Right lobe of liver (tissue), 6 donors: ENCODE data around the gene TTC12. TPM values are rescaled to one million over a fixed set of nuclear protein-coding genes. Genes with fewer than 3 reads are reported as not detected.

Experiments used
- ATAC-seq, 4 donors: fragments of 200-7000 bp; cut with Tn5 transposase; one replicate each; pipeline ENCODE4 v1.9.1; 2020; ENCODE audit warnings: mild to moderate bottlenecking in 4 of 4, moderate library complexity in 4 of 4
- DNase-seq, 3 donors: peaks; one replicate each; pipeline ENCODE4 v3.0.0-alpha.2; 2020
- H3K27ac ChIP-seq, 3 donors: fragments of 200-600 bp; one replicate each; pipeline ENCODE4 v1.8.0; 2022
- H3K27me3 ChIP-seq, 2 donors: fragments of 200-600 bp; one replicate each; pipeline ENCODE4 v1.8.0; 2022
- H3K36me3 ChIP-seq, 4 donors: fragments of 200-600 bp; sonication (generic) in 1 of 4; one replicate each; pipeline versions ENCODE4 v1.5.1 to v1.8.0; 2017 to 2022; ENCODE audit warnings: control low read depth in 1 of 4
- H3K4me1 ChIP-seq, 4 donors: fragments of 200-600 bp; sonication (generic) in 1 of 4; one replicate each; pipeline versions ENCODE4 v1.5.1 to v1.8.0; 2017 to 2022; ENCODE audit warnings: control low read depth in 1 of 4
- H3K4me3 ChIP-seq, 3 donors: fragments of 200-600 bp; one replicate each; pipeline ENCODE4 v1.8.0; 2022
- H3K9me3 ChIP-seq, 4 donors: fragments of 200-600 bp; sonication (generic) in 1 of 4; one replicate each; pipeline versions ENCODE4 v1.5.1 to v1.8.0; 2017 to 2022; ENCODE audit warnings: control low read depth in 1 of 4
- POLR2A ChIP-seq: fragments of 450-650 bp; IDR thresholded peaks from one replicate; pipeline ENCODE4 v1.6.1; 2017; ENCODE audit warnings: antibody characterized with exemption, mild to moderate bottlenecking
- WGBS: methylation state at CpG from one replicate; pipeline ENCODE4 v1.1.6; 2018; ENCODE audit warnings: low coverage, low lambda C conversion rate; ENCODE audit not compliant: insufficient coverage; ENCODE audit errors: missing lambda C conversion rate; 5-methylcytosine and 5-hydroxymethylcytosine counted together
- intact Hi-C, 2 donors: fragments of 100-400 bp; cut with DNase I; formaldehyde crosslinking; loops; one replicate each; pipeline versions ENCODE4 v1.11.2 to v1.14.1; 2022
- total RNA-seq, 6 experiments: library from RNA; depleted of rRNA in 2 of 6; stranded (reverse); fragments of >200 nt in 2 of 6; fragmentation: NEBNext Ultra II Directional in 3 of 6; extraction: Animal tissue kit (Norgen Biotek cat#: 25700) in 3 of 6; gene quantifications; one replicate each; pipeline versions ENCODE4 v1.1.0 to v1.2.4, GENCODE V29; 2016 to 2023
- TF ChIP-seq, protein P1 (sequence below), 4 donors: fragments of 200-600 bp in 3 of 4; fragments of 450-650 bp in 1 of 4; IDR thresholded peaks; one replicate each; pipeline versions ENCODE4 v1.5.1 to v1.8.0; 2016 to 2022; ENCODE audit warnings: antibody characterized with exemption in 4 of 4, mild to moderate bottlenecking in 2 of 4
- donor health status: DM: no; HTN: yes; CAD: no.
- donor health status: DM: no; HTN: no; CAD: no.
- donor health status: DM: no; HTN: no; CAD: no.
- donor health status: DM: no; HTN: yes; CAD: no.
- donor health status: DM: no; HTN: yes; CAD: no.

TTC12 gene
- total RNA-seq, 6 experiments from 2014 or later: 5.1 to 8.9 (median 7.2) TPM

DNA sequence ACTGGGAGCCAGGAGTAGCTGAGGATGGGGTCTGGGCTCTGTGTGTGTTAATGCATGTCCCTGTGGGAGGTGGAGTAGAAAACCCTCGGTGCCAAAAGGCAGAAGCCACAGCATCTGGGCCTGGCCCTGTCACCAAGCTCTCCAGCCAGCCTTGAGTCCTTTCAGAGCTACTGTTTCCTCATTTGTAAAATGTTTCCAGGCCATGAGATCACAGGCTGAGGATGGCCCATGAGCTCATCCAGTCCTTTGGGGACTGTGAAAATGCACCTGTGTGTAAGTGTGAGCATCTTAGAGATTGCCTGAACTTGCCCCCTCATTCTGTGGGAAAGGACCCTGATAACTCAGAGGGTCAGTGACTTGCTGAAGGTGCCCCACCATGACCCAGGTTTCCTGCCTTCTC is 82.3 kb downstream of the TTC12 start:
- DNase-seq (no peak), ATAC-seq (no peak)
- intact Hi-C loops: no loop called here
- Histone ChIP-seq H3K36me3 (no peaks in the 10 kb centered on the region), H3K27ac (no peak overlapping the region), H3K4me1 (no peaks in the 10 kb centered on the region), H3K9me3 (no peaks in the 10 kb centered on the region), H3K27me3 (no peaks in the 10 kb centered on the region), H3K4me3 (no peak overlapping the region)
- TF ChIP-seq, protein P1, sequence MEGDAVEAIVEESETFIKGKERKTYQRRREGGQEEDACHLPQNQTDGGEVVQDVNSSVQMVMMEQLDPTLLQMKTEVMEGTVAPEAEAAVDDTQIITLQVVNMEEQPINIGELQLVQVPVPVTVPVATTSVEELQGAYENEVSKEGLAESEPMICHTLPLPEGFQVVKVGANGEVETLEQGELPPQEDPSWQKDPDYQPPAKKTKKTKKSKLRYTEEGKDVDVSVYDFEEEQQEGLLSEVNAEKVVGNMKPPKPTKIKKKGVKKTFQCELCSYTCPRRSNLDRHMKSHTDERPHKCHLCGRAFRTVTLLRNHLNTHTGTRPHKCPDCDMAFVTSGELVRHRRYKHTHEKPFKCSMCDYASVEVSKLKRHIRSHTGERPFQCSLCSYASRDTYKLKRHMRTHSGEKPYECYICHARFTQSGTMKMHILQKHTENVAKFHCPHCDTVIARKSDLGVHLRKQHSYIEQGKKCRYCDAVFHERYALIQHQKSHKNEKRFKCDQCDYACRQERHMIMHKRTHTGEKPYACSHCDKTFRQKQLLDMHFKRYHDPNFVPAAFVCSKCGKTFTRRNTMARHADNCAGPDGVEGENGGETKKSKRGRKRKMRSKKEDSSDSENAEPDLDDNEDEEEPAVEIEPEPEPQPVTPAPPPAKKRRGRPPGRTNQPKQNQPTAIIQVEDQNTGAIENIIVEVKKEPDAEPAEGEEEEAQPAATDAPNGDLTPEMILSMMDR (IDR thresholded peaks at IDR 0.05): no peak
- TF ChIP-seq POLR2A: no peak
- 20% methylated on average over 1 of the region's 1 CpG for WGBS

DNA sequence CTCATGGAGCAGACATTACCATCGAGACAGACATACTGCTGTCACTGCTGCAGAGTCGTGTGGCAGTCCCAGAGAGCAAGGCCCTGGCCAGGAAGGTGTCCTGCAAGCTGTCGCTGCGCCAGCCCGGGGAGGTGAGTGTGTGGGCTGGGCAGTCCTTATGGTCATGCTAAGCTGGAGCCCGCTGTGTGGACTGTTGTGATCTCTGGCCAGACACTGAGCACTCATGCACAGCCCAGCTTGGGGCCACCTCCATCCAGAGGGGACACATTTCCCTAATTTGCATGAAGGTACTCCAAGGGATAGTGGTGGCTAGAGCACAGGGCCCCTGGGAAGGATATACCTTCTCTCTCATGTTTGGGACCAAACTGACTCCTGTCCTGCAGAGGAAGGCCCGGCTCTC is 82.8 kb downstream of the TTC12 start:
- no peak for ATAC-seq
- Histone ChIP-seq H3K27me3 (no peaks in the 10 kb centered on the region), H3K4me1 (no peaks in the 10 kb centered on the region), H3K9me3 (no peaks in the 10 kb centered on the region), H3K36me3 (no peaks in the 10 kb centered on the region), H3K27ac (no peak overlapping the region), H3K4me3 (no peak overlapping the region)
- intact Hi-C loops: no loop called here
- no peak for DNase-seq
- WGBS: 80% methylated on average over 4 of the region's 7 CpGs
- TF ChIP-seq POLR2A: no peak
- TF ChIP-seq, protein P1 (IDR thresholded peaks at IDR 0.05): no peak

DNA sequence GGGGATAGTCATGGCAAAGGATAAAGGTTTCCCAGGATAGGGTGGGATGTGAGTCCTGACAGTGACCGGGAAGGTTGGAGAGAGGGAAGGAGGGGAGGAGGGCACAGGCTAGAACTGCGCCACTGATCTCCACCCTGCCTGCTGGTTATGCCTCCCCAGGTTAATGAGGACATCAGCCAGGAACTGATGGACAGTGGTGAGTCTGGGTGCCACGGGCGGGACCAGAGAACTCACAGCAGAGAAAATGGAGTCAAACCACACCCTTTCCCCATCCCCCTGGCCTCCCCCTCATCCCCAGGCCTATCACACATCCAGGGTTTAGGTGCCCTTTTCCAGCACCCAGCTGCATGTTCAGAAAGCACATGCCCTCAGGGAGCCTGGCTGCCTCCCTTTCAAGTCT is 83.4 kb downstream of the TTC12 start:
- no peaks in the 10 kb centered on the region for H3K9me3 ChIP-seq
- no peak overlapping the region for H3K27ac ChIP-seq
- no peak overlapping the region for H3K4me3 ChIP-seq
- intact Hi-C loops: no loop called here
- no peaks in the 10 kb centered on the region for H3K4me1 ChIP-seq
- DNase-seq: no peak
- TF ChIP-seq, protein P1 (IDR thresholded peaks at IDR 0.05): no peak
- no peak for TF ChIP-seq POLR2A
- no peaks in the 10 kb centered on the region for H3K27me3 ChIP-seq
- no peaks in the 10 kb centered on the region for H3K36me3 ChIP-seq
- no peak for ATAC-seq
- 92% methylated on average over 2 of the region's 4 CpGs for WGBS

DNA sequence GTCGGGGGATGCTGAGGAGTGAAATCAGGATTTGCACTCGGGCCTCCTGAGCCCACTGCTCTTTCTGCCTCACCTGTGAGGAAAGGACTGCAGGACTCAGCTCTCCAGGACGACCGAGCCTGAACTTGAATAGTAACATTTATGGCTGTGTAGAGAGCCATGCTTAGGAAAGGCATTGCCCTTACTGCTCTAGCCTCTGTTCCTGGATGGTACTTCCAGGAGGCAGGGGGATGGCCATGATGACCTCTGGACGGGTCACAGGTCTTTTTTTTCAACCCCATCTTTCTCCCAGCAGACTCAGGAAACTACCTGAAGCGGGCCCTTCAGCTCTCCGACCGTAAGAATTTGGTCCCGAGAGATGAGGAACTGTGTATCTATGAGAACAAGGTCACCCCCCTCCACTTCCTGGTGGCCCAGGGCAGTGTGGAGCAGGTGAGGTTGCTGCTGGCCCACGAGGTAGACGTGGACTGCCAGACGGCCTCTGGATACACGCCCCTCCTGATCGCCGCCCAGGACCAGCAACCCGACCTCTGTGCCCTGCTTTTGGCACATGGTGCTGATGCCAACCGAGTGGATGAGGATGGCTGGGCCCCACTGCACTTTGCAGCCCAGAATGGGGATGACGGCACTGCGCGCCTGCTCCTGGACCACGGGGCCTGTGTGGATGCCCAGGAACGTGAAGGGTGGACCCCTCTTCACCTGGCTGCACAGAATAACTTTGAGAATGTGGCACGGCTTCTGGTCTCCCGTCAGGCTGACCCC is 84.5 kb downstream of the TTC12 start:
- Histone ChIP-seq H3K4me1 (no peaks in the 10 kb centered on the region), H3K4me3 (no peak overlapping the region), H3K9me3 (no peaks in the 10 kb centered on the region), H3K36me3 (no peaks in the 10 kb centered on the region), H3K27ac (no peak overlapping the region), H3K27me3 (no peaks in the 10 kb centered on the region)
- WGBS: 69% methylated on average over 6 of the region's 24 CpGs
- intact Hi-C loops: no loop called here
- TF ChIP-seq, protein P1 (IDR thresholded peaks at IDR 0.05): no peak
- TF ChIP-seq POLR2A: no peak
- DNase-seq (no peak), ATAC-seq (no peak)
